ENCODE measurements around the gene CNGB1. TPM values are rescaled to one million over a fixed set of nuclear protein-coding genes. Genes with fewer than 3 reads are reported as not detected.

Gene CNGB1
- polyA plus RNA-seq, 1 of the 3 experiments (the other 2 are of a cell fraction), result 0.05 TPM

- TF ChIP-seq GATA2 (CRISPR knock-in tag; IDR thresholded peaks at IDR 0.05) (no peak), USF1 (IDR thresholded peaks at IDR 0.05; ENCODE audit: borderline replicate concordance, low read depth) (no peak), ELF1 (IDR thresholded peaks at IDR 0.05) (no peak), RCOR1 (IDR thresholded peaks at IDR 0.05; ENCODE audit: low read length) (no peak), TEAD4 (IDR thresholded peaks at IDR 0.05; ENCODE audit: borderline replicate concordance, insufficient read depth) (no peak), NRF1 (IDR thresholded peaks at IDR 0.05; ENCODE audit: low read depth, low read length) (no peak), GABPA (IDR thresholded peaks at IDR 0.05; ENCODE audit: low read depth) (no peak), NFIC (IDR thresholded peaks at IDR 0.05; ENCODE audit: borderline replicate concordance) (no peak), CHD2 (IDR thresholded peaks at IDR 0.05; ENCODE audit: low read length, partially characterized antibody) (no peak), CTCF (IDR thresholded peaks at IDR 0.05) (no peak), SMC3 (IDR thresholded peaks at IDR 0.05; ENCODE audit: low read depth, low read length) (no peak), IRF3 (IDR thresholded peaks at IDR 0.05; ENCODE audit: low read depth, low read length) (no peak)
- Histone ChIP-seq H2AFZ (ENCODE audit: low read depth) (no peak overlapping the region), H3F3A (replicated peaks; ENCODE audit: insufficient read depth) (no peaks in the 10 kb centered on the region), H3K9me3 (no peaks in the 10 kb centered on the region), H3K79me2 (ENCODE audit: insufficient read depth) (no peaks in the 10 kb centered on the region), H3K4me2 (no peak overlapping the region), H4K20me1 (ENCODE audit: insufficient read depth) (no peaks in the 10 kb centered on the region), H3K4me3 (ENCODE audit: low read depth in 2 of 2, low read length in 1 of 2) (no peak overlapping the region), H3K27ac (ENCODE audit: low read depth in 2 of 2, low read length in 1 of 2) (no peak overlapping the region), H3K9me2 (no peaks in the 10 kb centered on the region), H3K27me3 (ENCODE audit: insufficient read depth) (no peaks in the 10 kb centered on the region), H3K4me1 (ENCODE audit: control insufficient read depth in 1 of 2, insufficient read depth in 2 of 2, low read depth in 1 of 2, low read length in 1 of 2) (no peaks in the 10 kb centered on the region; a peak in 1 of 4 replicates), H3K9ac (no peak overlapping the region), H3K36me3 (replicated peaks in 1 of 2; ENCODE audit: control insufficient read depth in 1 of 2, insufficient read depth in 2 of 2, low read length in 1 of 2) (no peaks in the 10 kb centered on the region)
- no peak for DNase-seq
- ChIA-PET CTCF (interaction anchor here (1.3 to 6.6 kb wide), 10 partner anchors 9 to 141 kb away, joined by 3 to 71 read pairs (median 6); partner anchors contain the start of genes USB1 and ZNF319), POLR2A (no interaction called here)
- 69% methylated on average over 4 of the region's 4 CpGs for WGBS (ENCODE audit: low lambda C conversion rate)
These were observed 72.9 kb downstream of the CNGB1 start for GRCh38 chr16:57897996-57898395.

GRCh38 chr16:57897053-57897784, 73.7 kb downstream of the CNGB1 start:
- Histone ChIP-seq H3K27ac (ENCODE audit: low read depth in 2 of 2, low read length in 1 of 2) (no peak overlapping the region), H3K4me3 (ENCODE audit: low read depth in 2 of 2, low read length in 1 of 2) (no peak overlapping the region), H3K4me1 (ENCODE audit: control insufficient read depth in 1 of 2, insufficient read depth in 2 of 2, low read depth in 1 of 2, low read length in 1 of 2) (no peaks in the 10 kb centered on the region; a peak in 1 of 4 replicates), H3F3A (replicated peaks; ENCODE audit: insufficient read depth) (no peaks in the 10 kb centered on the region), H3K36me3 (replicated peaks in 1 of 2; ENCODE audit: control insufficient read depth in 1 of 2, insufficient read depth in 2 of 2, low read length in 1 of 2) (no peaks in the 10 kb centered on the region), H4K20me1 (ENCODE audit: insufficient read depth) (no peaks in the 10 kb centered on the region), H2AFZ (ENCODE audit: low read depth) (no peak overlapping the region), H3K9me3 (no peaks in the 10 kb centered on the region), H3K9ac (no peak overlapping the region), H3K79me2 (ENCODE audit: insufficient read depth) (no peaks in the 10 kb centered on the region), H3K9me2 (no peaks in the 10 kb centered on the region), H3K27me3 (ENCODE audit: insufficient read depth) (no peaks in the 10 kb centered on the region), H3K4me2 (no peak overlapping the region)
- ChIA-PET CTCF (interaction anchor here (1.4 to 6.6 kb wide), 5 partner anchors 8 to 103 kb away, joined by 4 to 71 read pairs (median 8); partner anchors contain the start of genes USB1 and ZNF319), POLR2A (no interaction called here)
- 89% methylated on average over 15 of the region's 18 CpGs for WGBS (ENCODE audit: low lambda C conversion rate)
- no peak for DNase-seq
- no peak for TF ChIP-seq MEF2A (IDR thresholded peaks at IDR 0.05; ENCODE audit: borderline replicate concordance, low read depth)
- TF ChIP-seq ELF1 (IDR thresholded peaks at IDR 0.05), result no peak
- no peak for TF ChIP-seq NRF1 (IDR thresholded peaks at IDR 0.05; ENCODE audit: low read depth, low read length)
- TF ChIP-seq YY1 (IDR thresholded peaks at IDR 0.05; ENCODE audit: low read depth), result no peak
- TF ChIP-seq USF2 (IDR thresholded peaks at IDR 0.05; ENCODE audit: borderline replicate concordance, low read depth, low read length), result no peak
- no peak for TF ChIP-seq MAX (IDR thresholded peaks at IDR 0.05; ENCODE audit: low read depth)
- TF ChIP-seq EP300 (IDR thresholded peaks at IDR 0.05; ENCODE audit: borderline replicate concordance in 1 of 2, low read depth in 1 of 2, low read length in 1 of 2), result no peak
- TF ChIP-seq NFIC (IDR thresholded peaks at IDR 0.05; ENCODE audit: borderline replicate concordance), result no peak
- no peak for TF ChIP-seq RAD21 (IDR thresholded peaks at IDR 0.05; ENCODE audit: low read length)
- no peak for TF ChIP-seq SIN3A (IDR thresholded peaks at IDR 0.05; ENCODE audit: borderline replicate concordance, low read depth, low read length)
- no peak for TF ChIP-seq TAF1 (IDR thresholded peaks at IDR 0.05; ENCODE audit: borderline replicate concordance, low read depth, low read length)
- no peak for TF ChIP-seq FOSL2 (IDR thresholded peaks at IDR 0.05; ENCODE audit: borderline replicate concordance, low read depth)

All from SK-N-SH (cell line).